Stimulated activated CD4-positive, alpha-beta T cell treated with anti-CD3 and anti-CD28 coated beads, TNF-alpha, amount 100 ng/mL, for 24 hours (primary cell): ENCODE results near the gene MVB12A.

Source experiments
- DNase-seq, 3 experiments: peaks; one replicate each; pipeline ENCODE4 v3.0.0-alpha.2; 2020; ENCODE audit warnings: low read depth in 3 of 3

Gene MVB12A

GRCh38 chr19:17404621-17405249 lies 15.1 kb upstream of the MVB12A start:
- no peak for DNase-seq

GRCh38 chr19:17405250-17406045 lies 14.4 kb upstream of the MVB12A start, which contains the start of gene BST2:
TSS of gene BST2 (minus strand) at chr19:17405630. CDS start at chr19:17405575, 55 bp downstream.
- DNase-seq = peak in 1 of 3 experiments; percentile 57

GRCh38 chr19:17406046-17406886 lies 13.6 kb upstream of the MVB12A start:
- DNase-seq = no peak

- no peak for DNase-seq
These were observed 13.0 kb upstream of the MVB12A start for GRCh38 chr19:17406887-17407196.

- DNase-seq = no peak
These were observed 9.9 kb upstream of the MVB12A start for GRCh38 chr19:17409990-17410389.

- DNase-seq = no peak
These were observed 8.0 kb upstream of the MVB12A start for GRCh38 chr19:17411801-17412200.

GRCh38 chr19:17414097-17414496 lies 5.8 kb upstream of the MVB12A start:
- DNase-seq = no peak

- no peak for DNase-seq
These were observed 4.7 kb upstream of the MVB12A start for GRCh38 chr19:17415121-17415520.

GRCh38 chr19:17418710-17419109 lies 1.1 kb upstream of the MVB12A start:
- DNase-seq = no peak

GRCh38 chr19:17419154-17419620 lies 660 bp upstream of the MVB12A start:
- no peak for DNase-seq

GRCh38 chr19:17420475-17420924 lies 653 bp downstream of the MVB12A start:
- peak in 1 of 3 experiments; percentile 38 for DNase-seq

GRCh38 chr19:17421942-17422341 lies 2.1 kb downstream of the MVB12A start:
- DNase-seq = no peak

- no peak for DNase-seq
These were observed 3.8 kb downstream of the MVB12A start for GRCh38 chr19:17423429-17424208.

- peak in 1 of 3 experiments; percentile 29 for DNase-seq
These were observed 5.0 kb downstream of the MVB12A start for GRCh38 chr19:17424743-17425365.

- no peak for DNase-seq
These were observed 9.8 kb downstream of the MVB12A start for GRCh38 chr19:17429641-17430113.

- no peak for DNase-seq
These were observed 11.6 kb downstream of the MVB12A start for GRCh38 chr19:17431417-17431816.

GRCh38 chr19:17435218-17435617 lies 15.4 kb downstream of the MVB12A start:
- no peak for DNase-seq

GRCh38 chr19:17436094-17436873 lies 16.4 kb downstream of the MVB12A start:
- no peak for DNase-seq

GRCh38 chr19:17436874-17437267 lies 17.0 kb downstream of the MVB12A start:
- no peak for DNase-seq
